HepG2 (cell line): ENCODE data around the gene TDRD5.

Experiments
- ARNT2 ChIP-seq: sonication (generic); formaldehyde crosslinking; IDR thresholded peaks from 2 replicates; pipeline ENCODE4 v1.8.0; 2022; ENCODE audit warnings: mild to moderate bottlenecking, low read depth, missing genetic modification reagents, moderate library complexity
- BRF2 ChIP-seq: sonication (generic); formaldehyde crosslinking; IDR thresholded peaks from 2 replicates; pipeline ENCODE4 v1.8.1; 2022; ENCODE audit warnings: mild to moderate bottlenecking, missing genetic modification reagents
- CTCF ChIP-seq: sonication (generic); formaldehyde crosslinking; IDR thresholded peaks from 2 replicates; pipeline ENCODE4 v1.5.0; 2020; ENCODE audit warnings: mild to moderate bottlenecking, missing genetic modification reagents, moderate library complexity
- MTA3 ChIP-seq: sonication (generic); formaldehyde crosslinking; IDR thresholded peaks from 2 replicates; pipeline ENCODE4 v1.4.0; 2020; ENCODE audit warnings: missing genetic modification reagents
- SRF ChIP-seq: IDR thresholded peaks from 2 replicates; pipeline ENCODE4 v1.6.1; 2011; ENCODE audit warnings: mild to moderate bottlenecking, low read depth, low read length, moderate library complexity
- TBP ChIP-seq: sonication (generic); formaldehyde crosslinking; IDR thresholded peaks from 2 replicates; pipeline ENCODE4 v1.5.0; 2020; ENCODE audit warnings: missing genetic modification reagents
- YY1 ChIP-seq: IDR thresholded peaks from 2 replicates; pipeline ENCODE4 v1.6.1; 2011; ENCODE audit warnings: low read length, low read depth, moderate library complexity, mild to moderate bottlenecking; ENCODE audit not compliant: insufficient read depth, insufficient replicate concordance
- ZNF558 ChIP-seq: sonication (generic); formaldehyde crosslinking; IDR thresholded peaks from 2 replicates; pipeline ENCODE4 v1.9.0; 2022; ENCODE audit warnings: mild to moderate bottlenecking, missing genetic modification reagents, borderline replicate concordance
- ZNF639 ChIP-seq: conservative IDR thresholded peaks from 2 replicates; pipeline ENCODE4 v1.6.1; 2018; ENCODE audit warnings: missing genetic modification reagents
- ZNF768 ChIP-seq: sonication (generic); formaldehyde crosslinking; IDR thresholded peaks from 2 replicates; pipeline ENCODE4 v1.4.0; 2020; ENCODE audit warnings: missing genetic modification reagents

GRCh38 chr1:179709841-179710329 lies 118.3 kb downstream of the TDRD5 start:
- TF ChIP-seq TBP (CRISPR knock-in tag), result no peak
- TF ChIP-seq SRF, result no peak
- TF ChIP-seq BRF2 (CRISPR knock-in tag), result no peak
- TF ChIP-seq ZNF558 (CRISPR knock-in tag), result no peak
- TF ChIP-seq ARNT2 (CRISPR knock-in tag), result no peak
- TF ChIP-seq CTCF (CRISPR knock-in tag), result no peak
- no peak for TF ChIP-seq ZNF768
- TF ChIP-seq ZNF639 (CRISPR knock-in tag), result no peak
- TF ChIP-seq MTA3 (CRISPR knock-in tag), result no peak
- TF ChIP-seq YY1, result no peak
